GM12873 (cell line): ENCODE data around the gene CNPPD1.

Experiments used
- CTCF ChIP-seq: IDR thresholded peaks from 2 replicates; pipeline ENCODE4 v1.5.1; 2012; ENCODE audit warnings: low read depth, mild to moderate bottlenecking, moderate library complexity, low read length, control low read depth; ENCODE audit not compliant: insufficient read depth; ENCODE audit errors: missing control alignments

CNPPD1 gene

GRCh38 chr2:219133976-219134375 lies 42.7 kb downstream of the CNPPD1 start:
- TF ChIP-seq CTCF, result no peak

GRCh38 chr2:219131744-219132143 lies 45.0 kb downstream of the CNPPD1 start:
- TF ChIP-seq CTCF, result no peak

GRCh38 chr2:219131327-219131726 lies 45.4 kb downstream of the CNPPD1 start:
- no peak for TF ChIP-seq CTCF

- TF ChIP-seq CTCF, result no peak
Observed at GRCh38 chr2:219129589-219129988, 47.1 kb downstream of the CNPPD1 start.

- TF ChIP-seq CTCF, result no peak
Observed at GRCh38 chr2:219128396-219128795, 48.3 kb downstream of the CNPPD1 start.

- no peak for TF ChIP-seq CTCF
Observed at GRCh38 chr2:219127037-219127635, 49.6 kb downstream of the CNPPD1 start.

GRCh38 chr2:219126555-219126954 lies 50.2 kb downstream of the CNPPD1 start:
- no peak for TF ChIP-seq CTCF
